CD4-positive, alpha-beta T cell treated with Interleukin-10 for 1 hour (primary cell): ENCODE measurements around the gene SLC29A3.
"Not testable (repeated sequence)": the region's sequence is repeated elsewhere in the genome, so short reads cannot be mapped to it uniquely, and the experiment has no call there.

Experiments used
- DNase-seq: peaks from one replicate; pipeline ENCODE4 v3.0.0-alpha.2; 2020

SLC29A3 gene

GRCh38 chr10:71319042-71319799 lies at the start of gene SLC29A3:
Gene SLC29A3 (plus strand): TSS chr10:71319259. CDS start chr10:71319310, 51 bp downstream.
- peak; percentile 89 for DNase-seq

DNA sequence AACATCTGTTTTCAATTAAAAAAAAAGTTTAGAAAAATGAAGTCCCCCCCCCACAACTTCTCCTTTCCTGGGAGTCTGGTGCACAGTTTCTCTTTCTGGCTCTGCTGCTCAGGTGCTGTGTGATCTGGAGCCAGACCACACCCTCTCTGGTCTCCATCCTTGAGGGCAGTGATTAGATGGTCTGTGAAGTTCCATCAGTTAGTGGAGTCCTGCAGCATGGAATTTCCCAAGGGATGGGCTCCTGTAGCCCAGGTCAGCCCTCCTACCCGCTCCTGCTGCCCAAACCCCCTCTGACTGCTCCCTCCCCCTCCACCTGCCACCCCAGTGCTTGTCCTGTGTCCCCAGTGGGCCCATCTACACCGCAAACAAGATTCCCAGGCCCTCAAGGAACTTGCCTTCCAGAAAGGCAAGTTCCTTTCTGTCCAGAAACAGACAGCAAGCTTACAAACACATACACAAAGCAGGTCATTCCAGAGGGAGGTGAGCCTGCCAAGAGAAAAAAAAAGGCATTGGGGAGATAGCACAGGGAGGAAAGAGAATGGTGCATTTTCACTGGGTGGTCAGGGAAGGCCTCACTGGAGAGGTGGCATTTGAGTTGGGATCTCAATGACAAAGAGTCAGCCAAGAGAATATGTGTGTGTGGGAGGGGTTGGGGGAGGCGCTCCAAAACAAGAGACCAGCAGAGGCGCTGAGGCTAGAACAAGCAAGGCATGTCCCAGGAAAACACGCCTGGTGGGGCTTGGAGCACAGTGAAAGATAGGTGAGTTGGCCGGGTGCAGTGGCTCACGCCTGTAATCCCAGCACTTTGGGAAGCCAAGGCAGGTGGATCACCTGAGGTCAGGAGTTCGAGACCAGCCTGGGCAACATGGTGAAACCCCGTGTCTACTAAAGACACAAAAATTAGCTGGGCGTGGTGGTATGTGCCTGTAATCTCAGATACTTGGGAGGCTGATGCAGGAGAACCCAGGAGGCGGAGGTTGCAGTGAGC lies 49.5 kb upstream of the SLC29A3 start:
- no peak for DNase-seq

DNA sequence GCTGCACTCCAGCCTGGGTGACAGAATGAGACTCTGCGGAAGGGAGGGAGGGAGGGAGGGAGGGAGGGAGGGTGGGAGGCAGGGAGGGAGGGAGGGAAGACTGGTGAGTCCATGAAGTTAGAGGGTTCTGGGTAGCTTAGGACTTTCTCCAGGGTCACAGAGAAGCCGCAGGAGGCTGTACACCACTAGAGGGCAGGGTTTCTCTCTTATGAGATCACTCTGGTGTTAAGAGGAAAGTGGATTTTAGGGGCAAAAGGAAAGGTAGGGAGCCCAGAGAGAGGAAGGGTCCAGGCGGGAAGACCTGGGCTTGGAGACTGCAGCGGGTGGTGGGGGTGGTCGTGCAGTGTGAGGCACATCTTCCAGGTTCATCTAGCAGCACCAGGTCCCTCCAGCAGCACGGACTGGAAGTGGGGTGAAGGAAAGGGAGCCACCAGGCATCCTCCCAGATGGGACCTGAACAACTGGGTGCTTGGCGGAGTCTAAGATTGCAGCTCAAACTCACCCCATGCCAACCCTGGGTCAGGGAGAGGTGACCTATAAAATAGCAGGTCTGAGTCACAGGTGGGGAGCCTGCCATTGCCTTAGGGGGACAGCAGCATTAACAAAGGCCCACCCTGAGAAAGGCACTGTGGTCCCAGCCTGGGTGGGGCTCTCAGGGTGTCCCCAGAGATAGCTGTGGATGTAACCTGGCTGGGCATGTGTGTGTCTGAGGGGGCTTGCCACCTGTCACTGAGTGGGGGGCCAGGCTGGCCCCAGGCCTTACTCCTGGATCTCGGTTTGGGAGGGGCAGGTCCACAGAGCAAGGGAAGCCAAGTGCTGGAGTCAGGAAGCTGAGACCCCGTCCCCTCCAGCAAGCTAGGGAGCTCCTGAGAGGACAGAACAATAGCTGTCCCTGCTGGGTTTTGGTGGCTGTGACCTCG lies 48.5 kb upstream of the SLC29A3 start:
- peak; percentile 26 for DNase-seq

GRCh38 chr10:71271662-71272055 lies 47.4 kb upstream of the SLC29A3 start:
- no peak for DNase-seq

GRCh38 chr10:71272056-71272771 lies 46.8 kb upstream of the SLC29A3 start:
- no peak for DNase-seq

- DNase-seq, result not testable (repeated sequence)
Measured at GRCh38 chr10:71272974-71273373, 46.1 kb upstream of the SLC29A3 start.

- no peak for DNase-seq
Measured at GRCh38 chr10:71273506-71273905, 45.6 kb upstream of the SLC29A3 start.

GRCh38 chr10:71274901-71275796 lies 43.9 kb upstream of the SLC29A3 start:
- DNase-seq, result no peak

- no peak for DNase-seq
Measured at GRCh38 chr10:71276873-71277272, 42.2 kb upstream of the SLC29A3 start.

DNA sequence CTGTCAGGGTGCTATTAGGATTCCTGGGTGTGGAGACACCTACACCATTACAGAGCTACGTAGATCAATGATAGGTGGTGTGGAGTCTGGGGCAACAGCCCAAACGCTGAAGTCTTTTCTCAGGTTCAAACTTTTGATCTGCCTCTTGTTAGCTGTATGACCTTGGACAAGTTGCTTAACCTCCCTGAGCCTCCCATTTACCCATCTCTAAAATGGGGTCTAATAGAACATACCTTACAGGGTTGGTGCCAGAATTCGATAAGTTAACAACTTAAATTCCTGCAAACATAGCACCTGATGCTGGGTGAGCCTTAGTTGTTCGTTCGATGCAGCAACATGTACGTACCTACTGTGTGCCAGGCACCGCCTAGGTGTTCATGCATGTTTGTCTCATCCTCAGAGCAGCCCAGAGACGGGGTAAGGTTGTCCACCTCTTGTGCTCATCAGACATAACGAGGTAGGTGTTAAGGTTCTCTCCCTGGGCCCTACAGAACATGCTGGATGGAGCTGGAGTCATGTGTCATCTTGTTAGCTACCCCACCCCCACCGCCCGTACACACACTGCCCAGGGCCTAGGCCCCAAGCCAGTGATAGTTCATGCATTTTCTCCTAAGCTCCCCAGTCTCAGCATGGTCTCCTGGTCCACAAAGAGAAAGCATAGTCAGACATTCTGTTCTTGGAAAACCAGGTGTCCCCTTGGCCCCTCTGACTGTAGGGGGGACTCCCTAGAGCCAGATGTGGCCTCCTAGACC lies 41.0 kb upstream of the SLC29A3 start:
- DNase-seq, result no peak

- no peak for DNase-seq
Measured at GRCh38 chr10:71278691-71279588, 40.1 kb upstream of the SLC29A3 start.

GRCh38 chr10:71279590-71280170 lies 39.4 kb upstream of the SLC29A3 start:
- DNase-seq, result no peak

DNA sequence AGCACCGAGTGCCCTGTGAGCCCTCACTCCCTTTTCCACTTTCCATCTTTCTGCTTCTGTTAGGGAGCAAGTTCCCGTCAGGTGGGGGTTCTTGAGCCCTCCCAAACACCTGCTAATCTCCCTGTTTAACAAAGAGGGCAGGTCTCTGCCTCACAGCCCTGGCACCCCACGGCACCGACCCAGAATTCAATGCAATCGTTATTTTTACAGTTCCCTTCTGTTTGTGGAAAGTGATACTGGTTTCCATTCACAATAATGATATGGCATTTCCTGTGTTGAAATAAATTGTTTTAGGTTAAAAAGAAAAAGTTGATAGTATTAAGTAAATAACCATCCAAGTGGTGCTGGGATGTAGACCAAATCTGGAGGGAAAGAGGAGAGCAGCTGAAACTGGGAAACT lies 38.8 kb upstream of the SLC29A3 start:
- no peak for DNase-seq

- DNase-seq, result no peak
Measured at GRCh38 chr10:71280825-71281224, 38.2 kb upstream of the SLC29A3 start.

DNA sequence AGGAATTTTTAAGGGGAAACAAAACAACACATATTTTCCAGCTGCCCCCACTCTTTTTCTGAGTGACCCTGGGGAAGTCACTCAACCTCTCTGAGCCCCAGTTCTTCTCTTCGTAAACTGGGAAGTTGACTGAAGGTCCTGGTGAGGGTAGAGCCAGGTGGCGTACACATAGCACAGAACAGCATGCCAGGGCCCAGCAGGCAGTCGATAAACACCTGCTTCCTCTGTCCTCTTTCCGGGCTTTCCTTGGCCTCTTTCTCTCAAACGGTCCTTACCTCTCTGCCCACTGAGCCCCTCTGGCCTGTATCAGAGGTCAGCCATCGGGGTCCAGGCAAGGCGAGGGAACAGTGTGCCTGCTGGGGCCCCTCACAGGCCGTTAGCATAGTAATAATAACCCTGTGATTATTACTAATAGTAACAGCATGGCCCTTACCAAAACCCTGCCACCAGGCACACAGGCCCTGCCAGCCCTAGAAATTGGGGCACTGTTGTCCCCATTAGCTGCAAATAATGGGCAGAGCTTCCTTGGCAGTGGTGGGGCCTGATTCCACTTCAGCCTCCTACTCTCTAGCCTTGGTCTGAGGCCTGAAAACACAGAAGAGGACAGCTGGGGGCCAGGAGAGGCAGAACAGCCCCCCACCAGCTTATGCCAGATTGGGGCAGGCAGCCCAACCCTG lies 37.3 kb upstream of the SLC29A3 start:
- no peak for DNase-seq

- no peak for DNase-seq
Measured at GRCh38 chr10:71282323-71282680, 36.8 kb upstream of the SLC29A3 start.

DNA sequence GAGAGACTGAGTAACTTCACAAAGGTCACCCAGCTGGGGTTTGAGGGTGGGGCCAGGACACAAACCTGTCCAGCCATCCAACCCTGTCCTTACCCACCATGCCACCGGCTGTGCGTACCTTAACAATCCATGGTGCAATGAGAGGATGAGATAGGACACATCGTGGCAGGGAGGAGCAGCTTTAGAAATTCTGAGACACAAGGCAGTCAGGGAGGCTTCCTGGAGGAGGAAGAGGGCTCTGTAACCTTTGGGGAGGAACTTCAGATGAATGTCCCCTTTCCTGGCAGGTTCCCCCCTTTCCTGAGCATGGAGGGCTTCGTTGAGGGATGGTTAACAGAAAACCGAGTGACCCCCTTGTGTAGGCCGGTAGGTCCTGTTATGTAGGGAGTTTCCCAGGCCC lies 35.6 kb upstream of the SLC29A3 start:
- no peak for DNase-seq

- DNase-seq, result no peak
Measured at GRCh38 chr10:71283876-71284275, 35.2 kb upstream of the SLC29A3 start.
